ENCODE data around the gene SLC10A1.

The SLC10A1 gene

DNA sequence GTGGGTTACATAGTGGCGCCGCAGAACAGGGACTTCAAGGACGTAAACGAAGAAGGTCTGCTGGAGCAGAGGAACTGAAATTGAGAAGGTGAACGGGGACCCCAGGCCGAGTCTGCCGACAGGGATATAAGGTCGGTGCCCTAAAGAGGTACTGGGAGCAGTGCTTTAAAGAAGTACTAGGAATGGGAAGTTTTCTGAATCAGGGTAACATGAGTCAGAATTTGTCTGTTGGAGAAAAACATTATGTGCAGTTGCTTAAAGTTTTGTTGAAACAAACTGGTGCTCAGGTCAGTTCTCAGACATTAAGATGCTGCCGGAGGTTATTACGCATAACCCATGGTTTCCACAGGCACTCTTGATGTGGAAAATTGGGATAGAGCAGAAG lies 14.8 kb upstream of the SLC10A1 start:
- H3K4me3 ChIP-seq (ENCODE audit: low read length): no peak overlapping the region
- no peak for DNase-seq (ENCODE audit: low read depth, low spot score)

DNA sequence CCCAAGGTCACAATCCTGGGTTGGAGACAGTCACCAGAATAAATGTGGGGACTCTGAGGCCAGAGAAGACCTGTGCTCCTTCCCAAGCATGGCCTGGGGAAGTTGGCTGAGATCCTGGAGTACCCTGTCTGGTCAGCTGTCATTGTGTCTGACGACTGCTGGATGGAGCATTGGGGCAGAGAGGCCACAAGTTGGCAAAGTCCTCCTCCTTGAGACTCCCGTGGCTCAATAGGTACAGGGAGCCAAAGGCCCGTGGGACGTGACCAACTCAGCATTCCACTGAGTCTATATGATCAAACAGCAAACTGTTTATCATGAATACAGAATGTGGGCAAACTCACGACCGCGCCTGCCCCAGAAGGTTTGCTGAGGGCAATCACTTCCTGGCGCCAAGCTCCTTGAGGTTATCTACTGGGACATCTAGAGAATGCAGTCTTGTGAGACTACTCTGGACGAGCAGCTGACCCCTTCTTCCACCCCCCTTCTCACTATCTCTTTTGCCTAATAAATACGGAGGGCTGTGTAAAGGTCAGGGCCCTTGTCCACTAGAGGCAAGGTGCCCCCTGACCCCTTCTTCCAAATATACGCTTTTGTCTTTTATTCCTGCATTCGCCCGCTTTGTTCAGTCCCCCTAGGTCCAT lies 14.3 kb upstream of the SLC10A1 start:
- DNase-seq (ENCODE audit: low read depth, low spot score): no peak
- H3K4me3 ChIP-seq (ENCODE audit: low read length): no peak overlapping the region

DNA sequence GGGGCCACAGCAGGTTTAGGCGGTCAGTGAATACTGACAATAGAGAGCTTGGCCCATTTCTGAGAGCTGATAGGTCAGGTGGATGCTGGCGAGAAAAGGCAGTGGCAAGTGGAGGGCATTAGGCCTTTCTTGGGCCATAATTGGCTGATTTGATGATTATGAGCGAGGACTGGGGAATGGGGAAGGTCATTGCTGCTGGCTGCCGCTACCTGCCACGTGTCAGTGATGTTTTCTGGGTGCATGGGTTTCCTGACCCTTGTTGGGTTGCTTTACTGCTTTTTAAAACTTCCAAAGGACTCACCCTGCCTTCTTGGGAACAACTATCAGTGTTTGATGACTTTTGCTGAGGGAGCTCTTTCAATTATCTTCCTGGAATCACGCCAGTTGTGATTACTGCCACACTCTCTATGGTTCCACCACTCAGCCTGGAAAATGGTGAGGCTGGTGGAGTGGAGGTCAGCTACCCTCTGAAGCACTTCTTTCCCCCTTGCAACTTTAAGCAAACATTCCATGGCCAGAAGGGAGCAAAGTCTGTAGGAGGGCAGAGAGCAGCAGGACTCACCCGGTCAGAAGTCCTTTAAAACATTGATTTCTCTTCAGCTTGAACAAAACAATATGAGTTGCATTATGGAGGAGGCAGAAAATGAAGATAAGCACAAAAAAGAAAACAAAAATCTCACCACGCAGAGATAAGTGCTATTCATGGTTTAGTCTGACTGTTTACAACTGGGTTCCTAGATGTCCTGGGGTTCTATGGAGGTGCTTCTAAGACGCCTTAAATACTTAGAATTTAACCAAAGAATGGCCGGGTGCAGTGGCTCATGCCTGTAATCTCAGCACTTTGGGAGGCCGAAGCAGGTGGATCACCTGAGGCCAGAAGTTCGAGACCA lies 12.1 kb upstream of the SLC10A1 start:
- DNase-seq (ENCODE audit: low read depth, low spot score): no peak
- H3K4me3 ChIP-seq (ENCODE audit: low read length): no peak overlapping the region

DNA sequence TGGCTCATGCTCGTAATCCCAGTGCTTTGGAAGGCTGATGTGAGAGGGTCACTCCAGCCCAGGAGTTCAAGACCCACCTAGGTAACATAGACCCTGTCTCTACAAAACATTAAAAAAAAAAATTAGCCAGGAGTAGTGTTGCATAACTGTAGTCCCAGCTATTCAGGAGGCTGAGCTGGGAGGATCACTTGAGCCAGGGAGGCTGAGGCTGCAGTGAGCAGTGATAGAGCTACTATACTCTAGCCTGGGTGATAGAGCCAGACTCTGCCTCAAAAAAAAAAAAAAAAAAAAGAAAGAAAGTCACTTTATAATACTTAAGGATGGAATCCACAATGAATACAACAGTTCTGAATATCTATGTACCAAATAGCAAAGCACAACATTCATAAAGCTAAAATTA lies 10.2 kb upstream of the SLC10A1 start:
- no peak overlapping the region for H3K4me3 ChIP-seq (ENCODE audit: low read length)
- no peak for DNase-seq (ENCODE audit: low read depth, low spot score)

DNA sequence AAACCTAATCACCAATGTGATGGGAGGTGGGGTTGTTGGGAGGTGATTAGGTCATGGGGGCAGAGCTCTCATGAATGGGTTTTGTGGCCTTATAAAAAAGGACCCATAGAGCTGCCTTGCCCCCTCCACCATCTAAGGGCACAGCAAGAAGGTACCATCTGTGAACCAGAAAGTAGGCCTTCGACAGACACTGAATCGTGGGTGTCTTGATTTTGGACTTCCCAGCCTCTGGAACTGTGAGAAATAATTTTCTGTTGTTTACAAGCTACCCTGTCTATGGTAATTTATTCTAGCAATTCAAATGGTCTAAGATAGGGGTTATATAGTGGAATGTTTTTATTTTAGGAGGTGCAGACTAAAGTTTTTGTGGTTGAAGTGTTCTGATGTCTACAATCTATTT lies 7.9 kb upstream of the SLC10A1 start:
- H3K4me3 ChIP-seq (ENCODE audit: low read length): no peak overlapping the region
- DNase-seq (ENCODE audit: low read depth, low spot score): no peak

DNA sequence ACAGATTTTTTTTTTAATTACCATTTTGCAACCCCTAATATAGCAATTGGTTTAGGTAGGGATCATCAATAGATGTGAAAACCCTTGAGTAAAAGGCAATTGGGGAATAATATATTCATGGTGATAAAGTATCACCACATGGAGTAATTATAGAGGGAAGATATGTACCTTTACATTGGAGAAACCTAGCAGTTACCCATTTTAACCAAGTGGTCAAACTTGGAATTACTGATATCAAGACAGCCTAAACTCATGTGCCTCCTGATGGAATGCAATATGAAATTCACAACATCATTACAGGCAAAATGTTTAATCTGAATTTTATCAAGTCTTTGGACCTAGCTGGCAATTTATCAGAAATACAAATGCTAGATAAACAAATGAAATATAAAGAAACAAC lies 6.7 kb upstream of the SLC10A1 start:
- DNase-seq (ENCODE audit: low read depth, low spot score): no peak
- no peak overlapping the region for H3K4me3 ChIP-seq (ENCODE audit: low read length)

DNA sequence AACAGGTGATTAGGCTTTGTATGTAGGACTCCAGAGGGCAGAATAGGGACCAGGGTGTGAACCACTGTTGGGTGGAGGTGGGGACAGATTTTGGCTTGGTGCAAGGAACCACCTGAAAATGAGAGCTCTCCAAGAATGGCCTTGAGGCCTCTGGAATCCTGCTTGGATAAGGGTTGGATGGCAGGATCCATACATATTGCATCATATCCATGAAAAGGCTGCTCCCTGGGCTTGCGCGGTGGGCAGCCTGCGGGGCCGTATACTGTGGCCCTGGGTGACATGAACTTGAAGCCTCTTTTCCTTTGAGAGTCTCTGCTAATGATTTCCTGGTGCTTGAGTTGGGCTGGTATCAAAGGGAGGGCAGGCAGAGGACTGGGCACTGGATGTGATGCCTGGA lies 1.3 kb upstream of the SLC10A1 start:
- H3K4me3 ChIP-seq (ENCODE audit: low read length): no peak overlapping the region
- no peak for DNase-seq (ENCODE audit: low read depth, low spot score)

DNA sequence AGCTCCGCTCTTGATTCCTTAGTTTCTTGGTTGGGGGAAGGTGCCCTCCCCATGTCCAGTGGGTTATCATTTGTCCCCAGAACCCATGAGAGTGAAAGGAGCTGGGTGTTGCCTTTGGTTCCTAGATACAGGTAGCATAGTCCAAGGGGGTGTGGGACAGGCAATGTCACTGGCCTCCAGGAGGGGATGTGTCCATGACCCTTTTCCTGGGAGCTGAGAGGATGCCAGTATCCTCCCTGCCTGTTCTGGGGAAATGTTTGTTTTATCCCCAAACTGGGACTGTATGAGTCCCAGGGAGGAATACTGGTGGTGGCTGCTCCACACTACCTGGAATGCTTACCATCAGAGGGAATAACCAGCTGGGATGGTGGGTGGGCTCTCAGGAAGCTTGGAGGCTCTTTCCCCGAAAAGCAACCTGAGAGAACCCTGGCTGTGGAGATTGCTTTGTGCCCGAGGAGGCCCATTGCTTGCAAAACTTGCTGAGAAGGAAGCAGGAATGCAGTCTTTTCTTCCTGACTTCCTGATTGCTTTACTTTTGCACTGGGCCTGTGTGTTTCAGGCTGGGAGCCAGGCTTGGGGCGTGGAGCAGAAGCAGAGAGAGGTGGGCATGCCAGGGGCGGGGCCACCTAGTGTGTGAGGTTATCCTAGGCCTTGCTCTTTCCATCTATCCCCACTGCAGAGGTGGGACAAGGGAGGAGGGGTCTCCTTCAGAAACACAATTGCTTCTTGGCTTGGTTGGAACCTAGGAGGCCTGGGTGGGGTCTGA lies 715 bp upstream of the SLC10A1 start:
- DNase-seq (ENCODE audit: low read depth, low spot score): no peak

DNA sequence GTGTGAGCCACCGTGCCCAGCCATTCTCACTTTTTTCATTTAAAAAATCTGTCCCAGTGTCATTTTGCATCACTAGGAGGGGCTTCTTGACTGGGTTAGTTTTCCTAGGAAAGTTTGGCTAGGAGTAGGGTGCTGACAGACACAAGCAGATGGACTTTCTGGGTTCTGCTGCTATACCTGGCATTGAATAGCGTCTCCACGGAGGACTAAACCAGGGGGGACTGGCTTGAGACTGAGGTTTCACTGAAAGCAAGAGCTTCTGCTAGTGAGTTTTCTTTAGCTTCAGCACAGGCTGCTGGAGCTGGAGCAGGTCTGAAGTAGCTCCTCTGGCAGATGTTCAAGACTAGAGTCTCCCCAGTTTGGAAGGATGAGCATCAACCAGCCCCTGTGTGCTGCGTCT lies 1.4 kb downstream of the SLC10A1 start:
- DNase-seq (ENCODE audit: low read depth, low spot score): no peak

More for the DNA sequence above, 715 bp upstream of the SLC10A1 start:
- no peak overlapping the region for H3K4me3 ChIP-seq (ENCODE audit: low read length)

DNA sequence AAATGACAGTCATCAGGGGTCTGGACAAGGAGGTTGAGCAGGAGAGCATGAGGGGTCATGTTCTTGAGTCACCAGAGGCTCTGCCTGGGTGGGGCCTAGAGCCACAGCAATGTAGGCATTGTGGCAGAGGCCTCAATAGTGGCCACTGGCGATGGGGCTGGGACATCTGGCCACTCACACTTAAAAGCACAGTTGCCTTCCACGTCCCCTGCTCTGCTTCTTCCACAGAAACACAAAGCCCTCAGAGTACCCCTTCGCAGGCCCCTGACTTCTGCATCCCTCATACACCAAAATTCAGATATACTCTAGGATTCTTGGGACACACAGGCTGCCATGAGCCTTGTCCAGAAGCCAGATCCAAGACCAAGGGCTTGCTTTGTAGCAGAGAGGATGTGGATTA lies 2.2 kb downstream of the SLC10A1 start:
- H3K4me3 ChIP-seq (ENCODE audit: low read length): no peak overlapping the region
- DNase-seq (ENCODE audit: low read depth, low spot score): no peak

More for the DNA sequence above, 1.4 kb downstream of the SLC10A1 start:
- no peak overlapping the region for H3K4me3 ChIP-seq (ENCODE audit: low read length)

DNA sequence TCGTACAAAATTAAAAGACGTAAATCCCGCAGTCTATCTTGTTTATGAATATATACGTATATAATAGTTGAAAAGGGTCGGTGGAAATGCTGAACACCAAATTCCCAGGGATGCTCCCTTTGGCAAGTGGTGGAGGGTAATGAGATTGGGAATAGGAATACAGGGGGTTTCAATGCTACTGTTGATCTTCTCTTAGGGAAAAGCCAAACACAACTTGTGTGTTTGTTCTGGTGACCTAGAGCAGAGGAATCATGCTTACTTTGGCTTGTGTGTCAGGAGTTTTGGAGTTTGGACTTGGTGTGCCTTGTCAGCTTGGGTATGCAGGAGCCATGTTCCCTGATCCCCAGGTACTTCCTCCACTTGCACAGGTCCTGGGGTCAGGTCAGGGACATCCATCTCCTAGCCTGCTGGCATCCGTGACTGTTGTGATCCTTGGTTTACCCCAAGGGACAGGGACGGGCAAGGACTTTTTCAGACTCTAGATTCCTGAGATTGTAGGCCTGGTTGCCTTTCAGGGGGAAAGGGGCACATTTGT lies 4.1 kb downstream of the SLC10A1 start:
- DNase-seq (ENCODE audit: low read depth, low spot score): no peak
- H3K4me3 ChIP-seq (ENCODE audit: low read length): no peak overlapping the region

DNA sequence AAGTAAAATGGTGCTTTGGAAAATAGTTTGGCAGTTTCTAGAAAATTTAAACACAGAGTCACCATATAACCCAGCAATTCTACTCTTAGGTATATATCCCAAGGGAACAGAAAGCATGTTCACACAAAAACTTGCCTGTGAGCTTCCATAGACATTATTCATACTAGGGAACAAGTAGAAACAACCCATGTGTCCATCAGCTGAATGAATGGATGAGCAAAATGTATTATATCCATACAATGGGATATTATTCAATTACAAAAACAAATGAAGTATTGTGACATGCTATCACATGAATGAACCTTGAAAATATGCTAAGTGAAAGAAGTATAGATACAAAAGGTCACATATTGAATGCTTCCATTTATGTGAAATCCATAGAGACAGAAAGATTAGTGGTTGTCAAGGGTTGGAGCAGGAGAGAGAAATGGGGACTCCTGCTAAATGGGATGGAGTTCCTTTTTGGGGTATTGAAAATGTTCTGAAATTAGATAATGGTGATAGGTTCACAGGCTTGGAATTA lies 7.9 kb downstream of the SLC10A1 start:
- H3K4me3 ChIP-seq (ENCODE audit: low read length): no peak overlapping the region
- DNase-seq (ENCODE audit: low read depth, low spot score): no peak

DNA sequence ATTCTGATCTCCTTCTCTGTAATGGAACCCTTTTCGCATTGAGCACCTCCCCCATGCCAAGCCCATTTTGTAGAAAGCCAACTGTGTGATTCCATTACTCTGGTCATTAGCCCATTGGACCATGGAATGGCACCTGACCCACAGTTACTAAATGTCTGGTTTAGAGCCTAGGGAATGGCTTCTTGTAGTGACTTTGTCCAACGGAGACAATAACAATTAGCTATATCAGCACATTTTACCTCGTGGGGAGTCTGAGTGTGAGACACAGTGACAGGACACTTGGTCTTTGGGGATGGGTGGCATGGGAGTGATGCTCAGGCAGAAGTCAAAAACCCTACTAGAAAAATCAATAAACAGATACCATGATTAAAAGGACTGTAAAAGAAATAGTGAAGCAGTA lies 10.4 kb downstream of the SLC10A1 start:
- no peak for DNase-seq (ENCODE audit: low read depth, low spot score)

DNA sequence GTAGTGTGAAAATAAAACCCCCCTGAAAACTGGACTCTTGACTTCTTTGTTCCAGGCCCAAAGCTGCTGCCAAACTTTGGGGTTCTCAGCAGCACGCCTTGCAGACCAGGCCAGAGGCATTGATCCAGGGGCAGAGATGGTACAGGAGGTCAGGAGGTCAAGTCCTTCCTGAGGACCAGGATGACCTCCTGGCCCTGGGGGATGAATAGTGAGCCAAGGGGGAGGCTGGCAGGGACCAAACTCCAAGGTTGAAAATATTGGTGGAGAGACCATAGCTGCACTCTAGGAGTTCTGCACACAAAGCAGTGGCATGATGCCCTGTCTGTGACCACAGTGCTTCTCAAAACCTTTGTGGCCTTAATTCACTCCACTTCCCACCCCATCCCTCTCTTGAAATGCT lies 12.1 kb downstream of the SLC10A1 start:
- H3K4me3 ChIP-seq (ENCODE audit: low read length): no peak overlapping the region
- no peak for DNase-seq (ENCODE audit: low read depth, low spot score)

More for the DNA sequence above, 10.4 kb downstream of the SLC10A1 start:
- no peak overlapping the region for H3K4me3 ChIP-seq (ENCODE audit: low read length)

DNA sequence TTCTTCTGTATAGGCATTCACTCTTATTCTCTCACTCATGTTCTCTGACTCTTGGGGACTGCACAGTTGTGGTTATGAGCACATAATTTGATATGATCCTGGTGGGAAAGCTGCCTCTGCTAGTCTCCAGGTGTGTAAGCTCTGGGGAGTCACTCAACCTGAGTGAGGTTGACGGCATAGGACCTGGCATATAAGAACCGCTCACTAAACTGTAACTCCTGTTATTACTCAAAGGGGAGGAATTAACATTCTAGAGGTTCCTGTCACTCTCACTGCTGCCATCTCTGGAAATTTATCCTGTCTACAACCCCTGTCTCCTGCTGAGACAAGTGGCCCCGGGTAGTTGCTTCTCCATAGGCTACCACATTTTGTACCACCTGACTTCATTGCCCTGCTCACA lies 16.1 kb downstream of the SLC10A1 start:
- no peak for DNase-seq (ENCODE audit: low read depth, low spot score)
- no peak overlapping the region for H3K4me3 ChIP-seq (ENCODE audit: low read length)

DNA sequence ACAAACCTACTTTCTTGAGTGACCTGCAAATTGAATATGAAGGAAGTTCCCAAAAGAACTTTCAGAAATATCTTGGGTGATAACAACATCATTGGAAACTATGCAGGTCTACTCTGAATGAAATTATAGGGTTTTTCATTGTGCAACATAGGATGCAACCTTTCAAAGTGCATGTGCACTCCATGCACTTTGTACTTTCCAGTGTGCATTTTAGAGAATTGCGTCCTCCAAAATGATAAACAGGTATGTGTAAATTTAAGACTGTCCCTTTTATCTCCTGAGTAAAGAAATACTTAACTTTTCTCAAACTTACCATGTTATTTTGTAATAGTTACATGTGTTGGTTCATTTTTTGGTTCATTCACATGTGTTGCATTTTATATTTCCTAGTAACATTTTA lies 16.9 kb downstream of the SLC10A1 start:
- DNase-seq (ENCODE audit: low read depth, low spot score): no peak
- H3K4me3 ChIP-seq (ENCODE audit: low read length): no peak overlapping the region

DNA sequence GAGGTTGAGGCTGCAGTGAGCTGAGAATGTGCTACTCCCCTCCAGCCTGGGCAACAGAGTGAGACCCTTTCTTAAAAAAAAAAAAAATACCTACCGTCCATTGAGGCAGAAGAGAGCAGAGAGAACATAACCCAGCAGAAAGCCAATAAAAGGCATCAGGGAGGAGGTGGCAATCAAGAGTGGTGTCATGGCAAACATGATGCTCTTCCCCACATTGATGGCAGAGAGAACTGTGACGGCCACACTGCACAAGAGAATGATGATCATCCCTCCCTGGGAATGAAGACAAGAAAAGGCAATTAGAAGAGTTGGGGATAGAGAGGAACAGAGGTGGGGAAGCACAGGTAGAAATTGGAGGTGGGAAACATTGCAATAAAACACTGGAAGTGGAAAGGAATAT lies 18.0 kb downstream of the SLC10A1 start:
- DNase-seq (ENCODE audit: low read depth, low spot score): no peak
- H3K4me3 ChIP-seq (ENCODE audit: low read length): no peak overlapping the region

DNA sequence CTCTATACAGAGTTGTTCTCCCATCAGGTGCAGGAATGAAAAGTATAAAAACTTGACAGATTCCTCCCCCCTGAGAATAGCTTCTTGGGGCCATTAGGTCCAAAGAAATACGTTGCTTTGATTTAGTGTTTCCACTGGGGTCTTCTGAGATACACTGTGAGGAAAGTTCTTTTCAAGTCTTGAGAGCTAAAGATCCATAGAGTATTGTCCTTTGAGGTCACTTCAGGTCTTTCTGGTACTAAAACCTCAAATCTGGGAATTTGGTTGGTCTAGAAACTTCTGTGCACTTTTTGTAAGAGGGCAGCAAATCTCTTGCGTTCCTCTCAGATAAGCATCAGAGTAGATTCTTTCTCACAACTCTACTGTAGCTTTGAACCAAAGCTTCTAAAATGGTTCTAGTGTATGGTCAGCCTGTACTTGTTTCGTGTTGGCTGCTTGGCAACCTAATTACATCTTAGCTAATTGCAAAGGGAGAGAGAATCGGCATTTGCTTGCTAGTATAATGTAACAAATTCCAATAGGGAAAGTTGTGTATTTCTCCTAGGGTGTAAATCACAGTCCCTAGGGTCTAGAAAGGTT lies 20.1 kb downstream of the SLC10A1 start:
- no peak overlapping the region for H3K4me3 ChIP-seq (ENCODE audit: low read length)
- no peak for DNase-seq (ENCODE audit: low read depth, low spot score)

DNA sequence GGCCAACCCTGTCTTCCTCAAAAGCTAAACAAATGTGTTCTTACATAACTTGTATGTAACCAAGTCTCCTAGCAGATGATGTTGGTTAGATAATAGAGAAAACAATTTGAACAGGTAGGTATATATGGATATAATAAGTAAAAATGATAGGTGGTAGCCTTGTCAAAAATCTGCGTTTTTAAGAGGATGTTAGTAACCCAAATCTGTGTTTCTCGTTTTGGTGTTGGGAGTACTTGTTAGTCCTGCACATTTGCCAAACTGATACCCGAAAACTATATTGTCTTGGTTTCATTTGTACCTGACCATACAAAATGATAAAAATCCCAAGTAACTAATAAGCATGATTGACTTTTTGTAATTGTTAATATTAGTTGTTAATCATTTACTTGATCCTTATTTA lies 22.0 kb downstream of the SLC10A1 start:
- no peak overlapping the region for H3K4me3 ChIP-seq (ENCODE audit: low read length)
- no peak for DNase-seq (ENCODE audit: low read depth, low spot score)

Data from Jurkat, Clone E6-1 (cell line).